Keratinocyte (primary cell): ENCODE data around the gene TUBB2A. TPM values are rescaled to one million over a fixed set of nuclear protein-coding genes. Genes with fewer than 3 reads are reported as not detected.

Source experiments
- DNase-seq: peaks from one replicate; pipeline ENCODE4 v3.0.0-alpha.2; 2011; ENCODE audit warnings: low read depth, missing footprints, low spot score
- FAIRE-seq: peaks from 2 replicates; lab custom pipeline; 2011; peaks lifted over from hg19 to GRCh38; lab: Jason Lieb, UNC
- H2AFZ ChIP-seq: 2 replicates; pipeline ENCODE4 v1.6.0; 2012; ENCODE audit warnings: low read length, control low read depth, inconsistent platforms; ENCODE audit not compliant: control insufficient read depth
- H3K27ac ChIP-seq: 2 replicates; pipeline ENCODE4 v1.5.1; 2011; ENCODE audit warnings: low read length; ENCODE audit not compliant: control insufficient read depth, insufficient read depth
- H3K27me3 ChIP-seq: 3 replicates; pipeline ENCODE4 v1.6.0; 2011; ENCODE audit warnings: low read length; ENCODE audit not compliant: control insufficient read depth, insufficient read depth; ENCODE audit errors: extremely low read depth
- H3K36me3 ChIP-seq, 2 experiments: 2 replicates in 1 of 2; 3 replicates in 1 of 2; pipeline ENCODE4 v1.5.1; 2011; ENCODE audit warnings: low read length in 2 of 2, mild to moderate bottlenecking in 1 of 2; ENCODE audit not compliant: control insufficient read depth in 2 of 2, insufficient read depth in 2 of 2; ENCODE audit errors: extremely low read depth in 1 of 2
- H3K4me1 ChIP-seq: 3 replicates; pipeline ENCODE4 v1.5.1; 2011; ENCODE audit warnings: low read length; ENCODE audit not compliant: control insufficient read depth, insufficient read depth; ENCODE audit errors: extremely low read depth
- H3K4me2 ChIP-seq: 3 replicates; pipeline ENCODE4 v1.6.0; 2011; ENCODE audit warnings: low read depth, low read length; ENCODE audit not compliant: control insufficient read depth, insufficient read depth; ENCODE audit errors: extremely low read depth
- H3K4me3 ChIP-seq, 3 experiments: fragments of 200-600 bp in 1 of 3; sonication (generic) in 1 of 3; 2 replicates in 2 of 3; 3 replicates in 1 of 3; pipeline ENCODE4 v1.5.1; 2011 to 2016; ENCODE audit warnings: low read length in 3 of 3, mild to moderate bottlenecking in 3 of 3, control low read depth in 2 of 3, inconsistent platforms in 1 of 3, low read depth in 1 of 3, mixed read lengths in 1 of 3, mixed run types in 1 of 3, moderate library complexity in 1 of 3; ENCODE audit not compliant: control insufficient read depth in 2 of 3, insufficient read depth in 2 of 3; ENCODE audit errors: extremely low read depth in 1 of 3
- H3K79me2 ChIP-seq: 2 replicates; pipeline ENCODE4 v1.6.0; 2012; ENCODE audit warnings: low read length; ENCODE audit not compliant: control insufficient read depth, insufficient read depth
- H3K9ac ChIP-seq: 3 replicates; pipeline ENCODE4 v1.6.0; 2011; ENCODE audit warnings: low read length; ENCODE audit not compliant: control insufficient read depth, insufficient read depth; ENCODE audit errors: extremely low read depth
- H3K9me1 ChIP-seq: 3 replicates; pipeline ENCODE4 v1.6.0; 2011; ENCODE audit warnings: low read length; ENCODE audit not compliant: control insufficient read depth, insufficient read depth; ENCODE audit errors: extremely low read depth
- H3K9me3 ChIP-seq: 2 replicates; pipeline ENCODE4 v1.5.1; 2012; ENCODE audit warnings: low read depth, low read length; ENCODE audit not compliant: control insufficient read depth
- H4K20me1 ChIP-seq: 3 replicates; pipeline ENCODE4 v1.6.0; 2011; ENCODE audit warnings: low read length; ENCODE audit not compliant: control insufficient read depth, insufficient read depth; ENCODE audit errors: extremely low read depth
- CTCF ChIP-seq, 3 experiments: IDR thresholded peaks in 1 of 3; conservative IDR thresholded peaks in 1 of 3; optimal IDR thresholded peaks in 1 of 3; 2 replicates in 2 of 3; 3 replicates in 1 of 3; pipeline versions ENCODE3 to v1.5.1; 2011; ENCODE audit warnings: low read length in 3 of 3, mild to moderate bottlenecking in 3 of 3, moderate library complexity in 2 of 3, control low read depth in 1 of 3, inconsistent platforms in 1 of 3; ENCODE audit not compliant: insufficient read depth in 2 of 3; ENCODE audit errors: extremely low read depth in 1 of 3
- EZH2 ChIP-seq: IDR thresholded peaks from one replicate; pipeline ENCODE4 v1.6.1; 2012; ENCODE audit warnings: inconsistent platforms, mild to moderate bottlenecking, low read length, moderate library complexity
- dilution Hi-C: fragments of 300-500 bp; cut with MboI; formaldehyde crosslinking; loops from one replicate; pipeline ENCODE4 v1.7.0; 2020; ENCODE audit warnings: low sequenced_read_pairs; ENCODE audit not compliant: extremely low pct_ligation_motif_present
- polyA plus RNA-seq, 5 experiments: library from polyadenylated mRNA; depleted of rRNA in 3 of 5; stranded (reverse) in 3 of 5; stranded (forward) in 1 of 5; unstranded in 1 of 5; fragments of >200 nt; gene quantifications; 1 replicate in 1 of 5; 2 replicates in 3 of 5; 3 replicates in 1 of 5; pipeline versions ENCODE4 v1.2.1 to v1.2.3, GENCODE V29; 2011 to 2012; ENCODE audit warnings: missing spikeins in 2 of 5, low read depth in 1 of 5, low replicate concordance in 1 of 5

The TUBB2A gene
- polyA plus RNA-seq, 1 donor (not counting 4 experiments of a cell fraction or from before 2014, with no cell fraction given), result 58.8 TPM

- Histone ChIP-seq H3K4me1 (no peaks in the 10 kb centered on the region), H3K79me2 (no peaks in the 10 kb centered on the region), H3K4me2 (no peak overlapping the region), H3K9me1 (no peaks in the 10 kb centered on the region), H3K9me3 (no peaks in the 10 kb centered on the region), H4K20me1 (no peaks in the 10 kb centered on the region), H2AFZ (no peak overlapping the region), H3K4me3 (no peak overlapping the region), H3K36me3 (no peaks in the 10 kb centered on the region), H3K27ac (no peak overlapping the region), H3K9ac (no peak overlapping the region), H3K27me3 (peaks cover 3% of the 10 kb centered on the region)
- dilution Hi-C loops, result no loop called here
- DNase-seq (no peak), FAIRE-seq (no peak)
- no peak for TF ChIP-seq EZH2
- TF ChIP-seq CTCF (optimal IDR thresholded peaks at IDR 0.05 in 1 of 3, IDR thresholded peaks at IDR 0.05 in 1 of 3, conservative IDR thresholded peaks at IDR 0.05 in 1 of 3; ENCODE audit: extremely low read depth in 1 of 3, insufficient read depth in 2 of 3, low read length in 3 of 3), result no peak
Measured at GRCh38 chr6:3188262-3188661, 30.9 kb upstream of the TUBB2A start.

- no peak overlapping the region for H3K9ac ChIP-seq
- no peaks in the 10 kb centered on the region for H3K4me1 ChIP-seq
- no peak for TF ChIP-seq CTCF (optimal IDR thresholded peaks at IDR 0.05 in 1 of 3, IDR thresholded peaks at IDR 0.05 in 1 of 3, conservative IDR thresholded peaks at IDR 0.05 in 1 of 3; ENCODE audit: extremely low read depth in 1 of 3, insufficient read depth in 2 of 3, low read length in 3 of 3)
- TF ChIP-seq EZH2, result no peak
- no peaks in the 10 kb centered on the region for H3K79me2 ChIP-seq
- H3K4me2 ChIP-seq, result no peak overlapping the region
- no peak overlapping the region for H3K4me3 ChIP-seq
- H4K20me1 ChIP-seq, result no peaks in the 10 kb centered on the region
- dilution Hi-C loops, result no loop called here
- FAIRE-seq (no peak), DNase-seq (no peak)
- no peaks in the 10 kb centered on the region for H3K36me3 ChIP-seq
- H3K9me3 ChIP-seq, result no peaks in the 10 kb centered on the region
- H3K27me3 ChIP-seq, result peaks cover 6% of the 10 kb centered on the region
- no peak overlapping the region for H3K27ac ChIP-seq
- no peaks in the 10 kb centered on the region for H3K9me1 ChIP-seq
- H2AFZ ChIP-seq, result no peak overlapping the region
Measured at GRCh38 chr6:3186974-3187382, 29.6 kb upstream of the TUBB2A start.
